Mesangial cell (primary cell): Measurements from ENCODE around the gene COLGALT1. TPM values are rescaled to one million over a fixed set of nuclear protein-coding genes. Genes with fewer than 3 reads are reported as not detected.

Source experiments
- total RNA-seq: library from RNA; depleted of rRNA; stranded (reverse); fragments of >200 nt; gene quantifications from 2 replicates; pipeline ENCODE4 v1.2.3, GENCODE V29; 2015

COLGALT1 gene
- 138 and 180 TPM in 2 replicates for total RNA-seq

DNA sequence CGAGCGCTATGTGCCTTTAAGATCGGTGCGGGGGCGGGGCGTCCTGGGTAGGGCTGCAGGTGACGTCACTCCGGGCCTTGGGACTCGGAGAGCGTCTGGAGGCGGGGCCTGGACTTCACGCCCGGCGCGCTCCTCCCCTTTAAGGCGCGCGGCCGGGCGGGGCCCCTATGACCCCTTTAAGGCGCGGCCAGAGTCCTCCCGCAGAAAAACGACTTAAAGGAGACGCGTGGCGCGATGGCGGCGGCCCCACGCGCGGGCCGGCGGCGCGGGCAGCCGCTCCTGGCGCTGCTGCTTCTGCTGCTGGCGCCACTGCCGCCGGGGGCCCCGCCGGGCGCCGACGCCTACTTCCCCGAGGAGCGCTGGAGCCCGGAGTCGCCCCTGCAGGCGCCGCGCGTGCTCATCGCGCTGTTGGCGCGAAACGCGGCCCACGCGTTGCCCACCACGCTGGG lies at the start of gene COLGALT1:
Gene COLGALT1, plus strand, starts transcription at position 170 of the 449 bp plus-strand sequence. Its CDS starts 65 bp downstream, at position 235.

Other genes with a start within 250 kb of the COLGALT1 start
- gene MRPL34, start 249.8 kb upstream of the COLGALT1 start, total RNA-seq = 101 and 116 TPM in 2 replicates
- 21.2 and 45.5 TPM in 2 replicates for gene DDA1, start 246.1 kb upstream of the COLGALT1 start, total RNA-seq
- gene ANO8, start 220.8 kb upstream of the COLGALT1 start, total RNA-seq = 4.1 and 15.8 TPM in 2 replicates
- gene GTPBP3, start 218.1 kb upstream of the COLGALT1 start, total RNA-seq = 16.9 and 18.5 TPM in 2 replicates
- gene PLVAP, start 178.3 kb upstream of the COLGALT1 start, total RNA-seq = 1.6 and 2.0 TPM in 2 replicates
- 0.13 TPM in 1 of 2 replicates, not detected in the other for gene CCDC194, start 161.5 kb upstream of the COLGALT1 start, total RNA-seq
- gene BST2, start 150.0 kb upstream of the COLGALT1 start, total RNA-seq = 12.2 and 95.2 TPM in 2 replicates
- gene MVB12A, start 135.6 kb upstream of the COLGALT1 start, total RNA-seq = 116 and 131 TPM in 2 replicates
- 0.13 TPM in 1 of 2 replicates, not detected in the other for gene TMEM221, start 107.0 kb upstream of the COLGALT1 start, total RNA-seq
- gene NXNL1, start 94.7 kb upstream of the COLGALT1 start, total RNA-seq = not detected in 2 replicates
- gene SLC27A1, start 85.1 kb upstream of the COLGALT1 start, total RNA-seq = 5.9 and 21.2 TPM in 2 replicates
- 127 and 186 TPM in 2 replicates for gene PGLS, start 44.0 kb upstream of the COLGALT1 start, total RNA-seq
- 0.16 and 0.25 TPM in 2 replicates for gene UNC13A, start 132.7 kb downstream of the COLGALT1 start, total RNA-seq
- 40.3 and 45.1 TPM in 2 replicates for gene MAP1S, start 163.8 kb downstream of the COLGALT1 start, total RNA-seq
- gene FCHO1, start 195.8 kb downstream of the COLGALT1 start, total RNA-seq = 1.3 and 5.4 TPM in 2 replicates
- 0.13 TPM in 1 of 2 replicates, not detected in the other for gene B3GNT3, start 239.5 kb downstream of the COLGALT1 start, total RNA-seq